Transverse colon (tissue), 4 donors: ENCODE results near the gene TTLL3. TPM values are rescaled to one million over a fixed set of nuclear protein-coding genes. Genes with fewer than 3 reads are reported as not detected.

Experiments used
- DNase-seq: peaks from one replicate; pipeline ENCODE4 v3.0.0-alpha.2; 2019
- H3K27ac ChIP-seq, 4 donors: fragments of 200-600 bp; sonication (generic); 2 replicates each; pipeline ENCODE4 v1.5.1; 2016 to 2018; ENCODE audit warnings: inconsistent platforms in 4 of 4
- H3K27me3 ChIP-seq: fragments of 200-600 bp; sonication (generic); 2 replicates; pipeline ENCODE4 v1.5.1; 2017; ENCODE audit warnings: inconsistent platforms
- H3K36me3 ChIP-seq, 4 donors: fragments of 200-600 bp; sonication (generic); 2 replicates each; pipeline ENCODE4 v1.5.1; 2017 to 2019; ENCODE audit warnings: inconsistent platforms in 4 of 4
- H3K4me1 ChIP-seq, 4 donors: fragments of 200-600 bp; sonication (generic); 2 replicates each; pipeline ENCODE4 v1.5.1; 2017 to 2020; ENCODE audit warnings: inconsistent platforms in 4 of 4
- H3K4me3 ChIP-seq, 4 donors: fragments of 200-600 bp; sonication (generic); 1 replicate in 1 of 4; 2 replicates in 3 of 4; pipeline versions ENCODE4 v1.5.1 to v1.6.1; 2017 to 2019; ENCODE audit warnings: inconsistent platforms in 4 of 4
- H3K9me3 ChIP-seq, 2 donors: fragments of 200-600 bp; sonication (generic); 2 replicates each; pipeline ENCODE4 v1.5.1; 2017 to 2019; ENCODE audit warnings: inconsistent platforms in 2 of 2
- EP300 ChIP-seq: sonication (generic); formaldehyde crosslinking; IDR thresholded peaks from one replicate; pipeline ENCODE4 v1.6.1; 2017; ENCODE audit warnings: antibody characterized with exemption, low read depth
- POLR2A ChIP-seq: fragments of 450-650 bp; IDR thresholded peaks from one replicate; pipeline ENCODE4 v1.6.1; 2016; ENCODE audit warnings: antibody characterized with exemption, mild to moderate bottlenecking, moderate library complexity
- POLR2AphosphoS5 ChIP-seq, 3 donors: sonication (generic); formaldehyde crosslinking; IDR thresholded peaks; one replicate each; pipeline ENCODE4 v1.6.1; 2016; ENCODE audit warnings: antibody characterized with exemption in 3 of 3
- WGBS, 2 donors: methylation state at CpG; one replicate each; pipeline ENCODE4 v1.1.5; 2018; ENCODE audit warnings: low coverage in 1 of 2; 5-methylcytosine and 5-hydroxymethylcytosine counted together
- in situ Hi-C, 4 donors: fragments of 200-750 bp; cut with MboI; loops; one replicate each; pipeline versions ENCODE4 v1.15.0 to v1.15.1; 2017; ENCODE audit warnings: low sequenced_read_pairs in 3 of 4, low pct_ligation_motif_present in 1 of 4, low pct_unique_long_range_greater_than_20kb in 1 of 4
- intact Hi-C: fragments of 100-400 bp; cut with DNase I; formaldehyde crosslinking; loops from one replicate; pipeline ENCODE4 v1.15.1; 2023; ENCODE audit warnings: low total_unique reads
- total RNA-seq, 4 donors: library from RNA; depleted of rRNA; stranded (reverse); fragments of >200 nt; gene quantifications; one replicate each; pipeline ENCODE4 v1.1.0, GENCODE V29; 2016
- TF ChIP-seq, protein P1 (sequence below), 5 experiments: fragments of 200-600 bp in 3 of 5; fragments of 450-650 bp in 2 of 5; sonication (generic) in 3 of 5; IDR thresholded peaks; 1 replicate in 2 of 5; 2 replicates in 3 of 5; pipeline ENCODE4 v1.5.1; 2016 to 2017; ENCODE audit warnings: antibody characterized with exemption in 5 of 5, inconsistent platforms in 3 of 5, mild to moderate bottlenecking in 2 of 5, moderate library complexity in 1 of 5

The TTLL3 gene
- total RNA-seq, 4 donors from 2014 or later = 47.4 to 352 (median 154) TPM

DNA sequence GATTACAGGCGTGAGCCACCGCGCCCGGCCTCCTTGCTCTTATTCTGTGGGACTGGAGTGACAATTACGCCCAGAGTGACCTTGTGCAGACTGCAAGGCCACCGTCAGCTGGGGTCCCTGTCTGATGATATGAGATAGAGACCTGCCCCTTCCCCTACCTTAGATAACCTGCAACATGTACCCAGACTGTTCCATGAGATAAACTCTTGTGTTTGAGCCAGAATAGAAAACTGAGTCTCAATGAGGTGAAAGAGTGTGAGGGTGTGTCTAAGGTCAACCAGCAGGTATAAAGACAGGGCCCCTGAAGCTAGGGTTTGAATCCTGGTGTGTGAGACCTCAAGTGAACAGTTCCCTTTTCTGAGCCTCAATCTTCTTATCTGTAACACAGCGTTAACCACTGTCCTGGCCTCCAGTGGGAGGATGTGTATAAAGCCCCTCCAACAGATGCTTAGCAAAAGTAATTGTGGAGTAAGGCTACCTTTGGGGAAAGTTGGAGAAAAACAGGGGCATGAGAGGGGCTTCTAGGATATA lies 23.8 kb upstream of the TTLL3 start:
- 97 to 100% methylated on average over 2 to 7 of the region's 7 CpGs for WGBS, 2 donors
- no peak for DNase-seq
- peaks cover under 1 to 10% (median 3%) of the 10 kb centered on the region in 4 donors for H3K4me1 ChIP-seq
- no peak overlapping the region for H3K27ac ChIP-seq
- no peak for TF ChIP-seq POLR2A
- TF ChIP-seq EP300 = no peak
- TF ChIP-seq, protein P1, sequence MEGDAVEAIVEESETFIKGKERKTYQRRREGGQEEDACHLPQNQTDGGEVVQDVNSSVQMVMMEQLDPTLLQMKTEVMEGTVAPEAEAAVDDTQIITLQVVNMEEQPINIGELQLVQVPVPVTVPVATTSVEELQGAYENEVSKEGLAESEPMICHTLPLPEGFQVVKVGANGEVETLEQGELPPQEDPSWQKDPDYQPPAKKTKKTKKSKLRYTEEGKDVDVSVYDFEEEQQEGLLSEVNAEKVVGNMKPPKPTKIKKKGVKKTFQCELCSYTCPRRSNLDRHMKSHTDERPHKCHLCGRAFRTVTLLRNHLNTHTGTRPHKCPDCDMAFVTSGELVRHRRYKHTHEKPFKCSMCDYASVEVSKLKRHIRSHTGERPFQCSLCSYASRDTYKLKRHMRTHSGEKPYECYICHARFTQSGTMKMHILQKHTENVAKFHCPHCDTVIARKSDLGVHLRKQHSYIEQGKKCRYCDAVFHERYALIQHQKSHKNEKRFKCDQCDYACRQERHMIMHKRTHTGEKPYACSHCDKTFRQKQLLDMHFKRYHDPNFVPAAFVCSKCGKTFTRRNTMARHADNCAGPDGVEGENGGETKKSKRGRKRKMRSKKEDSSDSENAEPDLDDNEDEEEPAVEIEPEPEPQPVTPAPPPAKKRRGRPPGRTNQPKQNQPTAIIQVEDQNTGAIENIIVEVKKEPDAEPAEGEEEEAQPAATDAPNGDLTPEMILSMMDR (IDR thresholded peaks at IDR 0.05) = no peak
- no peak for TF ChIP-seq POLR2AphosphoS5 (IDR thresholded peaks at IDR 0.05)
- H3K36me3 ChIP-seq = peaks cover 0 to 66% (median 28%) of the 10 kb centered on the region in 4 donors
- in situ Hi-C loops = no loop called here
- intact Hi-C loops = no loop called here
- H3K27me3 ChIP-seq = no peaks in the 10 kb centered on the region
- no peak overlapping the region for H3K4me3 ChIP-seq
- H3K9me3 ChIP-seq = no peaks in the 10 kb centered on the region

DNA sequence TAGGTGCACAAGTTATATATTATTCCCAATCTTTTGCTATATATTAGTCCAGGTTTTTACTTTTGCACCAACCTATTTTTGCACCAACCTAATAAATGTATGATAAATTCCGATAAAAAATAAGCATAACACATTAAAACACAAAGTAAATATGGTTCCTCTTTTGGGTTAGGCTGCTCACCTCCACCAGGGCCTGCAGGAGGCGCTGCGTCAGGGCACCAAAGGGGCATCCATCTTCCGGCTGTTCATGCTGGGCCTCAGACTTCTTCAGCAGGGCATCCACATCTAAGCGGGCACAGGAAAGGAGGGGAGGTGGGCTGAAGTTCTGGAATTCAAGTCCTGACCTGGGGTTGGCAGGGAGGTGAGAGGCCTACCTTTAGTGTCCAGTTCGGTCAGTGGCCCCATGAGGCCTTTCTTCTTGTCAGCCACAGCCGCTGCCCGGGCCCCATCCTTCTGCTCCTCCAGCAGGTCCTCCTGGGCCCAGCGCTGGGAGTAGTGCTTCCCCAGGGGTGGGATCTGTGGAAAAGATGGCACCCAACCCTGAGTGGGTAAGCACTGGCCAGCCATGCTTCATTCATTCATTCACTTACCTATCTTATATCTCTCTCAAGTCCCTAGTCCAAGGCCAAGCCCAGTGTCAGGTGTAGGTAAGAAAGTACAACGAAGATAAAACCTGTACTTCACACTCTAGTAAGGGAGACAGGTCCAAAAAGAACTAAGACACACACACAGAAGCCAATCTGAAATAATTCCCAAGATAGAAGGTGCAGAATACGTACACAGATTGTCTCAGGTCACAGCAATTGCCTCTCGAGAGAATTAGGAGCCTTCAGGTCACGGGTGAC lies 23.0 kb upstream of the TTLL3 start:
- Histone ChIP-seq H3K36me3 (peaks cover 0 to 65% (median 26%) of the 10 kb centered on the region in 4 donors), H3K27ac (no peak overlapping the region), H3K27me3 (no peaks in the 10 kb centered on the region), H3K9me3 (no peaks in the 10 kb centered on the region), H3K4me1 (peaks cover 7 to 15% (median 9%) of the 10 kb centered on the region in 4 donors), H3K4me3 (no peak overlapping the region)
- WGBS, 2 donors = 85 to 91% methylated on average over 6 to 13 of the region's 13 CpGs
- TF ChIP-seq POLR2AphosphoS5 (IDR thresholded peaks at IDR 0.05) = no peak
- TF ChIP-seq, protein P1 (IDR thresholded peaks at IDR 0.05) = peak in 2 of 5 experiments; percentile 17 to 27
- intact Hi-C loops = no loop called here
- no peak for DNase-seq
- in situ Hi-C loops = no loop called here

DNA sequence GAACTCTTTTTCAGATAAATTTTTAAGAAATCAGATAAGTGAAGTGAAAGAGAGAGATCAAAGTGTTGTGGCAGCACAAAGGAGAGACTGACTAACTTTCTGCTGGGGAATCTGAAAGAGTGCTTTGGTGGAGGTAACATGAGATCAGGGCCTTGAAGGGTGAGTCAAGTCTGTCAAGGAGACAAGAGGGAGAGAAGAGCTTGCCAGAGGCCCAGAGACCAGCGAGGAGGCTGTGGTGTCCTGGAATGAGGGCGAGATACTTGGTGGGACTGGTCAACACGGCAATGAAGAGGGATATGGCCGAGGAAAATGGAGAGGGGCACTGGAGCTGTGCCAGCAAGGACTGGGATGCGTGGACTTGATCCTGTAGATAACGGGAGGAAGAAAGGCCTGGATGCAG lies 22.3 kb upstream of the TTLL3 start:
- no peaks in the 10 kb centered on the region for H3K27me3 ChIP-seq
- H3K4me3 ChIP-seq = no peak overlapping the region
- peaks cover 0 to 58% (median 23%) of the 10 kb centered on the region in 4 donors for H3K36me3 ChIP-seq
- DNase-seq = no peak
- 76 to 84% methylated on average over 6 of the region's 6 CpGs for WGBS, 2 donors
- TF ChIP-seq POLR2A (no peak), EP300 (no peak), POLR2AphosphoS5 (IDR thresholded peaks at IDR 0.05) (no peak)
- TF ChIP-seq, protein P1 (IDR thresholded peaks at IDR 0.05) = no peak
- no peak overlapping the region for H3K27ac ChIP-seq
- intact Hi-C loops (no loop called here), in situ Hi-C loops (no loop called here)
- peaks cover 7 to 14% (median 9%) of the 10 kb centered on the region in 4 donors for H3K4me1 ChIP-seq
- H3K9me3 ChIP-seq = no peaks in the 10 kb centered on the region

DNA sequence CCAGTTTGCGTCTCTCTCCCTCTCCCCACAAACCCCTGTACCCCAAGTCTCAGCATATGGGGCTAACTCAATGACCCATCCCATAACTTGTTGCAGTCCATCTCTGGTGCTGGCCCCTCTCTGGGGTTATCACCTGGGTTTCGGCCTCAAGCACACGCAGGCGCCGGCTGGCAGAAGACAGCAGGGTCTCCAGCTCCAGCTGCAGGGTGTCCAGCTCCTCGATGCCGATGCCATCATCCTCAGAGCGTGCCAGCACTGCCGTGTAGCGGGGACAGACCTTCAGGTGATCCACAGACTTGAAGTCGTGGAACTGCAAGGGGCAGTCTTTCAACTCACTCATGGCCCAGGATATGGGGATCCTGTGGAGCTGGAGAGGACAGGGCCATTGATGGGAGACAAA lies 18.9 kb upstream of the TTLL3 start:
- Histone ChIP-seq H3K36me3 (peaks cover 0 to 28% (median 11%) of the 10 kb centered on the region in 4 donors), H3K4me3 (peak overlapping the region in 1 of 4 donors; percentile 99), H3K27me3 (no peaks in the 10 kb centered on the region), H3K27ac (peak overlapping the region; percentile 93 to 99 (median 98)), H3K4me1 (peaks cover 16 to 39% (median 26%) of the 10 kb centered on the region in 4 donors), H3K9me3 (no peaks in the 10 kb centered on the region)
- no peak for TF ChIP-seq POLR2A
- TF ChIP-seq, protein P1 (IDR thresholded peaks at IDR 0.05) = no peak
- no peak for TF ChIP-seq EP300
- in situ Hi-C loops = no loop called here
- no peak for DNase-seq
- WGBS, 2 donors = 92 to 93% methylated on average over 9 to 11 of the region's 11 CpGs
- intact Hi-C loops = no loop called here
